GM11168 (cell line): ENCODE results near the gene SECTM1.
"Not testable (repeated sequence)": the region's sequence is repeated elsewhere in the genome, so short reads cannot be mapped to it uniquely, and the experiment has no call there.

Experiments used
- in situ Hi-C: fragments of 300-500 bp; cut with MboI; formaldehyde crosslinking; loops from one replicate; pipeline ENCODE4 v1.12.0; 2022; ENCODE audit warnings: low sequenced_read_pairs; ENCODE audit not compliant: unreplicated experiment

The SECTM1 gene

GRCh38 chr17:82350182-82351030 is 16.8 kb upstream of the SECTM1 start:
- in situ Hi-C loops: no loop called here

GRCh38 chr17:82349287-82349701 is 15.7 kb upstream of the SECTM1 start:
- in situ Hi-C loops: no loop called here

- in situ Hi-C loops: no loop called here
These were observed 15.3 kb upstream of the SECTM1 start for GRCh38 chr17:82348866-82349265.

DNA sequence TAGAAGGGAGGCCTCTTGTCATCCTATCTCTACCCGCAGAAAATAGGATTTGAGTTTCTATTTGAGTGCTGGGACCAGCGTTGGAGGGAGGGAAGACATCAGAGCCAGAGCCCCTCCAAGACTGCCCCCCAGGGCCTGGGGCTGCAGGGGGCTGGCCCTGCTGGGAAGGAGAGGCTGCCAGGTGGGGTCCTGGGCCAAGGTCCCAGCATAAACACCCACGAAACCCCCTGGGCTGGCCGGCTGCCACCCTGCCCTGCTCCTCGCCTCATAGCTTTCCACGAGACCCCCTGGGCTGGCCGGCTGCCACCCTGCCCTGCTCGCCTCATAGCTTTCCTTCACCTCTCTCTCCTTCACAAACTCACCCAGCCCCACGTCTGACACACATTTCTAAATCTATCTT is 14.9 kb upstream of the SECTM1 start:
- in situ Hi-C loops: no loop called here

- in situ Hi-C loops: not testable (repeated sequence)
These were observed 14.4 kb upstream of the SECTM1 start for GRCh38 chr17:82347994-82348393.

DNA sequence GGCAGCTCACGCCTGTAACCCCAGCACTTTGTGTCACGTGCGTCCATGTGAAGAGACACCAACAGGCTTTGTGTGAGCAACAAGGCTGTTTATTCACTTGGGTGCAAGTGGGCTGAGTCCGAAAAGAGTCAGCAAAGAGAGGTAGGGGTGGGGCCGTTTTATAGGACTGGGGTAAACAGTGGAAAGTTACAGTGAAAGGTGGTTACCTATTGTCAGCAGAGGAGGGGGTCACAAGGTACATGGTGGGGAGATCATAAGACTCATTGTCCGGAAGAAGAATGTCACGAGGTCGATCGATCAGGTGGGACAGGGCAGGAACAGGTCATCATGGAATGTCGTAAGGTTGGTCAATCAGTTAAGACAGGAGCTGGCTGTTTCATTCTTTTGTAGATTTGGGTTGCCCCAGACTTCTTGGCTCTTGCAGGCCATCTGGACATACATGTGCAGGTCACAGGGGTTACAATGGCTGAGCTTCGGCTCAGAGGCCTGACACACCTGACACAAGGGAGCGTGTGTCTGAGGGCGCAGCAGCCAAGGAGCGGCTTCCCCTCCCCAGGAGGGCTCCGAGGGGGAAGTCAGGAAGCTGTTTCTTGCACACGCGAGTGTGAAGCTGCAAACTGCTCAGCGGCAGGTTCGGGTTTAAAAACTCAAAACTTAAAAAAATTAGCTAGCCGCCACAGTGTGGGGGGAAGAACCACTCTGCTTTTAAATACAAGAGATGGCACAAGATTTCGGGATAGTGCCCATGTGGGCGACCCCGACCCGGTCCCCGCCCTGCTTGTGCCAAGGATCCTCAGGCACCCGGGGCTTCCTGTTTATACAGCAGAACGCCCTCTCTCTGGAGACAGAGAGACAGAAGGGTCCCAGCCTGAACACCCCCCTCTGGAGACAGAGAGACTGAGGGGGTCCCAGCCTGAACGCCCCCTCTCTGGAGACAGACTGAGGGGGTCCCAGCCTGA is 13.1 kb upstream of the SECTM1 start:
- in situ Hi-C loops: no loop called here

DNA sequence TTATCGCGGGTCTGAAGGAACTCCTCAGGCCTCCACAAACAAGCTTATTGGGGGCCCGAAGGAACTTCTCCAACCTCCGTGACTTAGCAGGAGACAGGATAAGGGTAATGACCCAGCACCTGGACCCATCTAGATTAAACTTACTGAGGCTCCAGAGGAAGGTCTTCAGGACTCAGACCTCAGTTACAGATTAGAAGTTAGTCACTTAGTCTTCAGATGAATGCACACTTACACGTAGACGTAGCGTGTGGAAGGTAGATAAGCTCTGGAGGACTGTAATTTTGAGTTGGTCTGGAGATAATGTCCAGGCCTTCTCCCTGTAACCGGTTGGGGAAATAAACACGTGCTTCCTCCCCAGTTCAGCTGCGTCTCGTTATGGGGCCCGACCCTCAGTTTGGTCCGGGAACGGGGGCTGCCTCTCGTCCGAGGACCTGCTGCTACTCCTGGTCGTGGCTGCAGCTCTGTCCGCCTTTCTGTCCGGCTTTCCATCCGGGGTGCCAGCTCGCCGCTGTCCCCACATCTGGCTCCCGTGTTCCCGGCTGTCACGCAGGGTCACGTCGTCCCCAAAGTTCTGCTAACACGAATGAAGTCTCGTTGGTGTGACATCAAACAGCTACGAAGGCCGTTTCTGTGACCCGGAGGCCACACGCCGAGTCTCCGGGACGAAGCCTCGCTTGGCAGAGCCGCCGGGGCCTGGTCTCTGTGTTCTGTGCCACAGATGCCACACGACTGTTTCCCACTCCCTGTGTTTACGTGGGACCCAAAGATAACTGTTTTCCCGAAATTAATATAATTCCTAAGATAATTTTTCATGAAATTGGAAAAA is 11.8 kb upstream of the SECTM1 start:
- in situ Hi-C loops: no loop called here

DNA sequence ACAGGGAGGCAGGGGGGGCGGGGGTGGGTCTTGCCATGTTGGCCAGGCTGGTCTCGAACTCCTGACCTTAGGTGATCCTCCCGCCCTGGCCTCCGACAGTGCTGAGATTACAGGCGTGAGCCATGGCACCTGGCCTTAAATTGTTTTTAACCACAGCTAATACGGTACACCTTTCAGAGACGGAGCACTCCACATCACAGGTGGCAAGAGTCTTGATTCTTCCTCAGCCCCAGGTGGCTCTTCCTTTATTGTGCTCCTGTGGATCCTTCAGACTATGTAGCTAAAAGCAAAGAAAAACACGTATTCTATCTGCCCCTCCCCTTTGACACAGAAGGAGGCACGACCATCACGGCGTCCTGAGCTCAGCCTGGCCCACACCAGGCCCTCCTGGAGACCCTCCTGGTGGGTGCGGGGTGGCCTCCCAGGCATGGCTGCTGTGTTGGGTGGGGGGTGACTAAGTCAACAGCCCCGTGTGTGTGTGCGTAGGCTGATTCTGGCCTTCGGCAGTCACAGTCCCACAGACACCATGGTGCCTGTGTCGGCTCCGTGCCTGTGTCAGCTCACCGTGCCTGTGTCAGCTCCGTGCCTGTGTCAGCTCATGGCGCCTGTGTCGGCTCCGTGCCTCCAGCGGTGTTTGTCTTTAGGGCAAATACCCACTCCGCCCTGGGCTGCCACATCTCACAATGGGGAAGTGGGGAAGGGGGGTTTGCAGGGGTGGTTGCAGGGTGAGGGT is 10.8 kb upstream of the SECTM1 start:
- in situ Hi-C loops: no loop called here

- in situ Hi-C loops: no loop called here
These were observed 10.0 kb upstream of the SECTM1 start for GRCh38 chr17:82343560-82343959.

GRCh38 chr17:82342361-82343079 is 9.0 kb upstream of the SECTM1 start:
- in situ Hi-C loops: no loop called here

GRCh38 chr17:82339634-82340580 is 6.3 kb upstream of the SECTM1 start:
- in situ Hi-C loops: no loop called here

GRCh38 chr17:82338858-82339633 is 5.5 kb upstream of the SECTM1 start:
- in situ Hi-C loops: no loop called here

DNA sequence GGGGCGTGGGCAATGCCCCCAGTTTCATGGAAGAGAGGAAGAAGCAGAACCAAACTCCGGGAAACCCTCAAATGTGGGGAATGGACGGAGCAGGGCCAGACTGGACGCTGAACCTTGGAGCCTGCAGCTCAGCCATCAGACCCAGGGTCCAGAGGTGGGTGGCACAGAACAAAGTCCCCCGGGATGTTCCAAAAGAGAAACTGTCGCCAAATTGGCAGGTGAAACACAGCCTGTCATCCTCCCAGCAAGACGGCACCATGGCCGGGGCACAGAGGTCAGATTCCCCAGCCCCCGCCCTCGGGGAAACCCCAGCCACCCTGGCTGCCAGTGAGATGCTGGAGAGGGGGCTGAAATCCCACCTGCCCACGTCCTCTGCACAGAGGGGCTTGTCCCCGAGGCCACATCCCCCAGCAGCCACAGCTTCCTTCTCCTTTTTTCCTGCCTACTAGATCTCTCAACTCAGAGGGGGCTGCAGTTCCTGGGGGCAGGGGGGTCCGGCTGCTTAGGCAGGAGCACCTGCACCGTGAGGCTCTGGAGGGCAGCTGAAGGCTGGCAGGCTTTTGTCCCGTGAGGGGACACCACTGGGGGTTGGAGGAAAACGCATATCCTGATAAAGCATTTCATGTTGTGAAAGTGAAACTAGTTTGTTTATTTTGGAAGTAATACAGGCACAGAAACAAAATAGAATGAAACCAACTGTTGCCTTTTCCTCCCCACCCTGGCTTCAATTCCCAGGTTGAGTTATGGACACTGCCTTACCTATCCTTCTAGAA is 1.2 kb upstream of the SECTM1 start:
- in situ Hi-C loops: no loop called here

GRCh38 chr17:82334204-82334621 is 647 bp upstream of the SECTM1 start:
- in situ Hi-C loops: no loop called here

DNA sequence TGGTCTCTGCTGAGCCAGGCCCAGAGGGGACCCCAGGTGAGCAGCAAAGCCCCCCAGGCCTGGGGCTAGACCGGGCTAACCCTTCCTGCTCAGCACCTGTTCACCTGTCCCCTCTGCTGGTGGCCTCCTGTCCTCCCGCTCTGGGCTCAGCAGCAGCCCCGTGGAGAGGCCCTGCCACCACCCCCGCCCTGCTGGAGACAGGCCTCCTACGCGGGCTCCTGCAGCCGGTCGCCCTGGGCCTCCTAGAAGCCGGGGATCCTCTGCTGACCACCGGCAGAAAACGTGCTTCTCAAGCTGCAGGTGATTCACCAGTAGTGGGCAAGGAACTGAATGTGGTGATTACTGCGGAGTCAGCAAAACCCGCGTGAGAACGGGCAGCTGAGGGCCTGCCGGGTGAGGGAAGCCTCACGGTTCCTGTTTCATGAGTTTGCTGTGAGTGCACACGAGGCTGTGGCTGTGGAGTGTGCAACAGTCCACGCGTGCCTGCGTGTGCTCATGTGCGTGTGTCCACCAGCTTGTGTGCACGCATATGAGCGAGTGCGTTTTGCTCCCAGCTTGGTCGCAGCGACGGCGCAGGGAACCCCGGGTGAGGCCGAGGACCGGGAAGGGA is 792 bp downstream of the SECTM1 start:
- in situ Hi-C loops: no loop called here

GRCh38 chr17:82331345-82331939 is 2.1 kb downstream of the SECTM1 start:
- in situ Hi-C loops: no loop called here
